ENCODE results near the gene PTPN14. TPM values are rescaled to one million over a fixed set of nuclear protein-coding genes. Genes with fewer than 3 reads are reported as not detected.
A peak's percentile ranks its signal among the peaks of the same experiment; 100 is the strongest.

PTPN14 gene
- total RNA-seq, 5 donors from 2014 or later (not counting 1 experiment from before 2014, with no cell fraction given), result 0.02 to 0.36 (median 0.29) TPM

DNA sequence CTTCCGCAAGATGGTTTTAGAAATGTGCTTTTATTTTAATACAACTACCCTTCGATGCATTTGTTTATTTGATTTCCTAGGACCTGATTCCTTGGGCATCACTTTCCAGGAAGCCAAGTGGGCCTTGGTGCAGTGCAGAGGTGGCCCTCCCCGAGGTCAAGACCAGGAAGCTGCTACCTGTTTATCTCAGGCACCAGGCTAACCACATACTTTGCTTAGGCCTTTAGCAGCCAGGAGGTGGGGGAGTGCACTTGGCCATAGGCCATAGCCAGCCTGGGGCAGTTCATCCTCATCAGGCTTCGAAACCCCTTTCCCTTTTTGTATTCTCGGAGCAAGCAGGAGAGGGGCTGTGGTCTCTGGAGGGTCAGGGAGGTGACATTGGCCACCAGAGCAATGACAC lies 225.0 kb downstream of the PTPN14 start:
- no peaks in the 10 kb centered on the region for H3K9me3 ChIP-seq
- POLR2A ChIA-PET, result no interaction called here
- Mint-ChIP-seq H3K27me3 (no peaks in the 10 kb centered on the region), H3K27ac (peak overlapping the region in 1 of 2 donors; percentile 66), H3K4me3 (no peak overlapping the region), H3K36me3 (peaks cover 42% of the 10 kb centered on the region), H3K4me1 (peaks cover 0 to 6% (median 4%) of the 10 kb centered on the region in 3 donors), H3K9me3 (no peaks in the 10 kb centered on the region)
- 100% methylated on average over 2 of the region's 5 CpGs for WGBS (ENCODE audit: insufficient coverage)
- no peak for DNase-seq
- H3K27ac ChIP-seq (ENCODE audit: low read length), result no peak overlapping the region
- no peak for ATAC-seq (replicated peaks in 1 of 4)
- no peaks in the 10 kb centered on the region for H3K27me3 ChIP-seq (replicated peaks in 1 of 2; ENCODE audit: control insufficient read depth in 2 of 2, extremely low read depth in 1 of 2, insufficient read depth in 2 of 2, low read length in 1 of 2)
- H3K4me3 ChIP-seq (ENCODE audit: control insufficient read depth in 1 of 2, extremely low read depth in 1 of 2, low read length in 1 of 2), result no peak overlapping the region
- H3K4me1 ChIP-seq (ENCODE audit: control insufficient read depth in 1 of 2, extremely low read depth in 1 of 2, insufficient read depth in 2 of 2, low read length in 2 of 2), result no peaks in the 10 kb centered on the region
- peaks cover 13 to 36% of the 10 kb centered on the region in 2 donors for H3K36me3 ChIP-seq (ENCODE audit: control insufficient read depth in 2 of 2, extremely low read depth in 1 of 2, insufficient read depth in 1 of 2, low read length in 1 of 2)
- CTCF ChIA-PET, result interaction anchor here (0.7 to 12.8 kb wide), 4 partner anchors 24 to 112 kb away, joined by 3 to 248 read pairs (median 126); no protein-coding TSS in a partner anchor

GRCh38 chr1:214324896-214325800 lies 226.3 kb downstream of the PTPN14 start:
- Histone ChIP-seq H3K9me3 (no peaks in the 10 kb centered on the region), H3K4me1 (ENCODE audit: control insufficient read depth in 1 of 2, extremely low read depth in 1 of 2, insufficient read depth in 2 of 2, low read length in 2 of 2) (no peaks in the 10 kb centered on the region), H3K4me3 (ENCODE audit: control insufficient read depth in 1 of 2, extremely low read depth in 1 of 2, low read length in 1 of 2) (no peak overlapping the region), H3K27ac (ENCODE audit: low read length) (no peak overlapping the region), H3K27me3 (replicated peaks in 1 of 2; ENCODE audit: control insufficient read depth in 2 of 2, extremely low read depth in 1 of 2, insufficient read depth in 2 of 2, low read length in 1 of 2) (no peaks in the 10 kb centered on the region), H3K36me3 (ENCODE audit: control insufficient read depth in 2 of 2, extremely low read depth in 1 of 2, insufficient read depth in 1 of 2, low read length in 1 of 2) (peaks cover 13 to 36% of the 10 kb centered on the region in 2 donors)
- H3K4me3 Mint-ChIP-seq, result no peak overlapping the region
- DNase-seq (no peak), ATAC-seq (replicated peaks in 1 of 4) (no peak)
- POLR2A ChIA-PET, result interaction anchor here (0.6 kb wide), 2 partner anchors 21 to 200 kb away, joined by 8 to 10 read pairs; no protein-coding TSS in a partner anchor
- H3K9me3 Mint-ChIP-seq, result no peaks in the 10 kb centered on the region
- peaks cover 38% of the 10 kb centered on the region for H3K36me3 Mint-ChIP-seq
- CTCF ChIA-PET, result interaction anchor here (0.5 to 12.8 kb wide), 10 partner anchors 7 to 1758 kb away, joined by 3 to 248 read pairs (median 4); no protein-coding TSS in a partner anchor
- WGBS (ENCODE audit: insufficient coverage), result 97% methylated on average over 5 of the region's 8 CpGs
- H3K27me3 Mint-ChIP-seq, result no peaks in the 10 kb centered on the region
- peaks cover 0 to 6% (median 4%) of the 10 kb centered on the region in 3 donors for H3K4me1 Mint-ChIP-seq
- H3K27ac Mint-ChIP-seq, result peak overlapping the region in 1 of 2 donors; percentile 37

DNA sequence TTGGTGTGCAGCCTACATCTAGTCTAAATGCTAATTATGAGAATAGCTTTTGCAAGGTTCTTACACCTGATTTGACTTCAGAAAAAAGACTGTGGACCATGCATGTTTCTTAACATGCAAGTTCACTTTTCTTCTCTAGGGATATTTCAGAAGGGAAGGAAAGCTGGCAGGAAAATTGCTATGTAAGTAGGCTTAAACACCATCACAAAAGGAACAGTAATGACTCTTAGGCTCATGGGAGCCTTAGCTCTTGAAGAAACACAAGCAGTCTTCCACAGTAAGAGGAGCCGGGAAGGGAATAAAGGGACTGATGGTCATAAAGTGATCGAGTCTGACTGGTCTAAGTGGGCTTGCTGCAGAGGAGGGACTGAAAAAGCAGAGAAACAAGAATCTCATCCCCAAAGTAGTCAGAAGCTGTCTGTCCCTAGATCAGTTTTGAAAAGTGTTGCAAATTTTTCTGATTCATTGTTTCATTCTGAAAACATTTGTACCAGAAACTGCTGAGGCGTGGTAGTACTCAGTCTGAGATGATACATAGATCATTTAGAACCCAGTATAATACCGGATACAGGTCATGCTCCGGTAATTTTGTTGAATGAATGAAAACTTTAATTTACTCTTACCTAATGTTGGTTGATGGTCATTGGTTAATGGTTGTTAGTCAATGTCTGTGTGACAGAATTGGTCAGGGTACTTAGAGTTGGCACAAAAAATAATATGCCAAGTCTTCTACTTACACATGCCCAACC lies 229.5 kb downstream of the PTPN14 start:
- H3K36me3 ChIP-seq (ENCODE audit: control insufficient read depth in 2 of 2, extremely low read depth in 1 of 2, insufficient read depth in 1 of 2, low read length in 1 of 2), result peaks cover 7 to 46% of the 10 kb centered on the region in 2 donors

DNA sequence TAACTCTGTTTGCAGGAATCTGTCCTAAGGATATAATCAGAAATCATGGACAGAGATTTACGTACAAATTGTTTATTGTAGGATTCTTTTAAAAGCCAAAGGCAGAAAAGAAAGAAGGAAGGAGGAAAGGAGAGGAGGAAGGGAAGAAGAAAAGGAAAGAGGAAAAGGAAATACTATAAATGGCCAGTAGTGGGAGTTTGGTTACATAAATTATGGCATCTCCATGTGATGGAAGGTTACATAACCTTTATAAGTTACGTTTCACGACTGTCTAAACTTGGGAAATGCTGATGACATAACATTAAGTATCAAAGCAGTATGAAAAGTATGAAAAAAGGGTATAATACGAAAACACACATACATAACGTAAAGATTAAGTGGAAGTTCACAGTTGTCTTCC lies 231.5 kb downstream of the PTPN14 start:
- H3K4me3 Mint-ChIP-seq, result no peak overlapping the region
- Histone ChIP-seq H3K9me3 (no peaks in the 10 kb centered on the region), H3K36me3 (ENCODE audit: control insufficient read depth in 2 of 2, extremely low read depth in 1 of 2, insufficient read depth in 1 of 2, low read length in 1 of 2) (peaks cover 4 to 42% of the 10 kb centered on the region in 2 donors), H3K27me3 (replicated peaks in 1 of 2; ENCODE audit: control insufficient read depth in 2 of 2, extremely low read depth in 1 of 2, insufficient read depth in 2 of 2, low read length in 1 of 2) (no peaks in the 10 kb centered on the region), H3K27ac (ENCODE audit: low read length) (no peak overlapping the region), H3K4me3 (ENCODE audit: control insufficient read depth in 1 of 2, extremely low read depth in 1 of 2, low read length in 1 of 2) (no peak overlapping the region), H3K4me1 (ENCODE audit: control insufficient read depth in 1 of 2, extremely low read depth in 1 of 2, insufficient read depth in 2 of 2, low read length in 2 of 2) (no peaks in the 10 kb centered on the region)
- POLR2A ChIA-PET, result no interaction called here
- peaks cover 69% of the 10 kb centered on the region for H3K36me3 Mint-ChIP-seq
- H3K9me3 Mint-ChIP-seq, result no peaks in the 10 kb centered on the region
- no peak for ATAC-seq (replicated peaks in 1 of 4)
- CTCF ChIA-PET, result interaction anchor here (1.6 to 4.0 kb wide), 5 partner anchors 8 to 59 kb away, joined by 4 to 25 read pairs (median 13); no protein-coding TSS in a partner anchor
- no peaks in the 10 kb centered on the region for H3K27me3 Mint-ChIP-seq
- H3K4me1 Mint-ChIP-seq, result no peaks in the 10 kb centered on the region
- H3K27ac Mint-ChIP-seq, result no peak overlapping the region
- no CpG with 5 or more reads among the region's 5 CpGs for WGBS (ENCODE audit: insufficient coverage)
- no peak for DNase-seq

More for the DNA sequence above, 229.5 kb downstream of the PTPN14 start:
- no peak overlapping the region for H3K27ac ChIP-seq (ENCODE audit: low read length)
- no peak for ATAC-seq (replicated peaks in 1 of 4)
- no peak overlapping the region for H3K4me3 ChIP-seq (ENCODE audit: control insufficient read depth in 1 of 2, extremely low read depth in 1 of 2, low read length in 1 of 2)
- ChIA-PET POLR2A (no interaction called here), CTCF (interaction anchor here in 1 of 2 donors (0.7 to 2.6 kb wide), 2 partner anchors 11 to 60 kb away, joined by 3 to 13 read pairs; no protein-coding TSS in a partner anchor)
- no peaks in the 10 kb centered on the region for H3K9me3 Mint-ChIP-seq
- no peaks in the 10 kb centered on the region for H3K4me1 Mint-ChIP-seq
- no peaks in the 10 kb centered on the region for H3K4me1 ChIP-seq (ENCODE audit: control insufficient read depth in 1 of 2, extremely low read depth in 1 of 2, insufficient read depth in 2 of 2, low read length in 2 of 2)
- H3K36me3 Mint-ChIP-seq, result peaks cover 62% of the 10 kb centered on the region
- peak overlapping the region in 1 of 2 donors; percentile 17 for H3K27ac Mint-ChIP-seq
- DNase-seq, result no peak
- no peak overlapping the region for H3K4me3 Mint-ChIP-seq
- no CpG with 5 or more reads among the region's 5 CpGs for WGBS (ENCODE audit: insufficient coverage)
- H3K27me3 Mint-ChIP-seq, result no peaks in the 10 kb centered on the region
- no peaks in the 10 kb centered on the region for H3K27me3 ChIP-seq (replicated peaks in 1 of 2; ENCODE audit: control insufficient read depth in 2 of 2, extremely low read depth in 1 of 2, insufficient read depth in 2 of 2, low read length in 1 of 2)
- H3K9me3 ChIP-seq, result no peaks in the 10 kb centered on the region

- Mint-ChIP-seq H3K36me3 (peaks cover 64% of the 10 kb centered on the region), H3K27ac (no peak overlapping the region), H3K4me3 (no peak overlapping the region), H3K27me3 (no peaks in the 10 kb centered on the region), H3K4me1 (no peaks in the 10 kb centered on the region), H3K9me3 (no peaks in the 10 kb centered on the region)
- Histone ChIP-seq H3K27me3 (replicated peaks in 1 of 2; ENCODE audit: control insufficient read depth in 2 of 2, extremely low read depth in 1 of 2, insufficient read depth in 2 of 2, low read length in 1 of 2) (no peaks in the 10 kb centered on the region), H3K4me3 (ENCODE audit: control insufficient read depth in 1 of 2, extremely low read depth in 1 of 2, low read length in 1 of 2) (no peak overlapping the region), H3K4me1 (ENCODE audit: control insufficient read depth in 1 of 2, extremely low read depth in 1 of 2, insufficient read depth in 2 of 2, low read length in 2 of 2) (no peaks in the 10 kb centered on the region), H3K27ac (ENCODE audit: low read length) (no peak overlapping the region), H3K36me3 (ENCODE audit: control insufficient read depth in 2 of 2, extremely low read depth in 1 of 2, insufficient read depth in 1 of 2, low read length in 1 of 2) (peaks cover 4 to 44% of the 10 kb centered on the region in 2 donors), H3K9me3 (no peaks in the 10 kb centered on the region)
- ChIA-PET POLR2A (no interaction called here), CTCF (interaction anchor here (0.8 to 4.0 kb wide), 6 partner anchors 9 to 58 kb away, joined by 3 to 25 read pairs (median 10); no protein-coding TSS in a partner anchor)
- DNase-seq (no peak), ATAC-seq (replicated peaks in 1 of 4) (no peak)
- WGBS (ENCODE audit: insufficient coverage), result 92% methylated on average over 7 of the region's 10 CpGs
These were observed 232.3 kb downstream of the PTPN14 start for GRCh38 chr1:214318956-214319736.
